ENCODE results near the gene CPNE7. TPM values are rescaled to one million over a fixed set of nuclear protein-coding genes. Genes with fewer than 3 reads are reported as not detected.
A peak's percentile ranks its signal among the peaks of the same experiment; 100 is the strongest.

The CPNE7 gene
- total and polyA plus RNA-seq, 2 of the 13 experiments (the other 11 are each of a cell fraction or from before 2014, with no cell fraction given), result 0.59 TPM; not detected in 1

DNA sequence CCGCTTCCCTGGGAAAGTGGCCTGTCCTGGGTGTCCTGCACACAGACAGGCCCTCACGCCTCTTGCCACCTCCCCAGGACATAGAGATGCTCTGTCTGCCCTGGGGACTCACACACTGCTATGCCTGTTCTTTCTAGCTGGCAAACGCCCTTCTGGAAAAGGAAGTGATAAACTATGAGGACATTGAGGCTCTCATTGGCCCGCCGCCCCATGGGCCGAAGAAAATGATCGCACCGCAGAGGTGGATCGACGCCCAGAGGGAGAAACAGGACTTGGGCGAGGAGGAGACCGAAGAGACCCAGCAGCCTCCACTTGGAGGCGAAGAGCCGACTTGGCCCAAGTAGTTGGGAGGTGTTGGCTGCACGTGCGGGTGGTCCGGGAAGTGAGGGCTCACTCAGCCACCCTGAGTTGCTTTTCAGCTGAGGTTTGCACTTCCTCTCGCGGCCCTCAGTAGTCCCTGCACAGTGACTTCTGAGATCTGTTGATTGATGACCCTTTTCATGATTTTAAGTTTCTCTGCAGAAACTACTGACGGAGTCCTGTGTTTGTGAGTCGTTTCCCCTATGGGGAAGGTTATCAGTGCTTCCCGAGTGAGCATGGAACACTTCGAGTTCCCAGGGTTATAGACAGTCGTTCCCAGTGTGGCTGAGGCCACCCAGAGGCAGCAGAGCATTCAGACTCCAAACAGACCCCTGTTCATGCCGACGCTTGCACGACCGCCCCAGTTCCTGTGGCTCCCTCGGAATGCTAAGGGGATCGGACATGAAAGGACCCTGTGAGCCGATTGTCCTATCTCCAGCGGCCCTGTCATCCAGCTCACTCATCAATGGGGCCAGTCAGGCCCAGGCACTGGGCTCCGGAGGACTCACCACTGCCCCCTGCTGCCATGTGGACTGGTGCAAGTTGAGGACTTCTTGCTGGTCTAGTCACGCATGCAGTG, 18.5 kb upstream of the CPNE7 start (continued):
- TF ChIP-seq, protein P1, sequence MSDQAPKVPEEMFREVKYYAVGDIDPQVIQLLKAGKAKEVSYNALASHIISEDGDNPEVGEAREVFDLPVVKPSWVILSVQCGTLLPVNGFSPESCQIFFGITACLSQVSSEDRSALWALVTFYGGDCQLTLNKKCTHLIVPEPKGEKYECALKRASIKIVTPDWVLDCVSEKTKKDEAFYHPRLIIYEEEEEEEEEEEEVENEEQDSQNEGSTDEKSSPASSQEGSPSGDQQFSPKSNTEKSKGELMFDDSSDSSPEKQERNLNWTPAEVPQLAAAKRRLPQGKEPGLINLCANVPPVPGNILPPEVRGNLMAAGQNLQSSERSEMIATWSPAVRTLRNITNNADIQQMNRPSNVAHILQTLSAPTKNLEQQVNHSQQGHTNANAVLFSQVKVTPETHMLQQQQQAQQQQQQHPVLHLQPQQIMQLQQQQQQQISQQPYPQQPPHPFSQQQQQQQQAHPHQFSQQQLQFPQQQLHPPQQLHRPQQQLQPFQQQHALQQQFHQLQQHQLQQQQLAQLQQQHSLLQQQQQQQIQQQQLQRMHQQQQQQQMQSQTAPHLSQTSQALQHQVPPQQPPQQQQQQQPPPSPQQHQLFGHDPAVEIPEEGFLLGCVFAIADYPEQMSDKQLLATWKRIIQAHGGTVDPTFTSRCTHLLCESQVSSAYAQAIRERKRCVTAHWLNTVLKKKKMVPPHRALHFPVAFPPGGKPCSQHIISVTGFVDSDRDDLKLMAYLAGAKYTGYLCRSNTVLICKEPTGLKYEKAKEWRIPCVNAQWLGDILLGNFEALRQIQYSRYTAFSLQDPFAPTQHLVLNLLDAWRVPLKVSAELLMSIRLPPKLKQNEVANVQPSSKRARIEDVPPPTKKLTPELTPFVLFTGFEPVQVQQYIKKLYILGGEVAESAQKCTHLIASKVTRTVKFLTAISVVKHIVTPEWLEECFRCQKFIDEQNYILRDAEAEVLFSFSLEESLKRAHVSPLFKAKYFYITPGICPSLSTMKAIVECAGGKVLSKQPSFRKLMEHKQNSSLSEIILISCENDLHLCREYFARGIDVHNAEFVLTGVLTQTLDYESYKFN (CRISPR knock-in tag; conservative IDR thresholded peaks at IDR 0.05), result 0 out of 2 replicates have a peak, but pooled peaks have one; percentile 11
- TF ChIP-seq REL (CRISPR knock-in tag; conservative IDR thresholded peaks at IDR 0.05), result 0 out of 2 replicates have a peak, but pooled peaks have one; percentile 45
- peak; percentile 41; the same call in 1 of the 2 replicates for TF ChIP-seq MED1 (CRISPR knock-in tag; IDR thresholded peaks at IDR 0.05)
- no peak for TF ChIP-seq ZNF749 (CRISPR knock-in tag; IDR thresholded peaks at IDR 0.05; ENCODE audit: borderline replicate concordance)
- TF ChIP-seq, protein P2, sequence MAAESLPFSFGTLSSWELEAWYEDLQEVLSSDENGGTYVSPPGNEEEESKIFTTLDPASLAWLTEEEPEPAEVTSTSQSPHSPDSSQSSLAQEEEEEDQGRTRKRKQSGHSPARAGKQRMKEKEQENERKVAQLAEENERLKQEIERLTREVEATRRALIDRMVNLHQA (CRISPR knock-in tag; IDR thresholded peaks at IDR 0.05), result no peak
- TF ChIP-seq SOX13 (IDR thresholded peaks at IDR 0.05), result no peak
- TF ChIP-seq SOX13 (CRISPR knock-in tag; conservative IDR thresholded peaks at IDR 0.05 in 1 of 2, IDR thresholded peaks at IDR 0.05 in 1 of 2), result no peak
- TF ChIP-seq ZNF564 (CRISPR knock-in tag; IDR thresholded peaks at IDR 0.05), result no peak
- peak; percentile 59 for TF ChIP-seq ZFY (CRISPR knock-in tag; IDR thresholded peaks at IDR 0.05)
- no peak for TF ChIP-seq LCORL (IDR thresholded peaks at IDR 0.05)
- peak; percentile 51; the same call in 1 of the 2 replicates for TF ChIP-seq LCORL (CRISPR knock-in tag; IDR thresholded peaks at IDR 0.05)
- TF ChIP-seq RXRB (CRISPR knock-in tag; IDR thresholded peaks at IDR 0.05; ENCODE audit: borderline replicate concordance), result 0 out of 2 replicates have a peak, but pooled peaks have one; percentile 7
- 0 out of 2 replicates have a peak, but pooled peaks have one; percentile 22 for TF ChIP-seq JUND (CRISPR knock-in tag; IDR thresholded peaks at IDR 0.05)
- TF ChIP-seq MTERF4 (CRISPR knock-in tag; IDR thresholded peaks at IDR 0.05), result no peak
- TF ChIP-seq HDAC1 (CRISPR knock-in tag; IDR thresholded peaks at IDR 0.05), result peak; percentile 41; the same call in 1 of the 2 replicates
- TF ChIP-seq, protein P3, sequence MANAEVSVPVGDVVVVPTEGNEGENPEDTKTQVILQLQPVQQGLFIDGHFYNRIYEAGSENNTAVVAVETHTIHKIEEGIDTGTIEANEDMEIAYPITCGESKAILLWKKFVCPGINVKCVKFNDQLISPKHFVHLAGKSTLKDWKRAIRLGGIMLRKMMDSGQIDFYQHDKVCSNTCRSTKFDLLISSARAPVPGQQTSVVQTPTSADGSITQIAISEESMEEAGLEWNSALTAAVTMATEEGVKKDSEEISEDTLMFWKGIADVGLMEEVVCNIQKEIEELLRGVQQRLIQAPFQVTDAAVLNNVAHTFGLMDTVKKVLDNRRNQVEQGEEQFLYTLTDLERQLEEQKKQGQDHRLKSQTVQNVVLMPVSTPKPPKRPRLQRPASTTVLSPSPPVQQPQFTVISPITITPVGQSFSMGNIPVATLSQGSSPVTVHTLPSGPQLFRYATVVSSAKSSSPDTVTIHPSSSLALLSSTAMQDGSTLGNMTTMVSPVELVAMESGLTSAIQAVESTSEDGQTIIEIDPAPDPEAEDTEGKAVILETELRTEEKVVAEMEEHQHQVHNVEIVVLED (CRISPR knock-in tag; IDR thresholded peaks at IDR 0.05; ENCODE audit: borderline replicate concordance), result no peak
- peak; percentile 60; the same call in 1 of the 2 replicates for TF ChIP-seq MIER3 (CRISPR knock-in tag; IDR thresholded peaks at IDR 0.05; ENCODE audit: borderline replicate concordance)
- 0 out of 4 replicates have a peak, but pooled peaks of 1 of the 2 experiments have one; percentile 28 for TF ChIP-seq POLR2A (IDR thresholded peaks at IDR 0.05; ENCODE audit: insufficient read depth in 1 of 2, low read depth in 2 of 2, low read length in 2 of 2)
- TF ChIP-seq GPN1 (CRISPR knock-in tag; IDR thresholded peaks at IDR 0.05; ENCODE audit: borderline replicate concordance), result no peak
- peak; percentile 67 for TF ChIP-seq HOXA9 (CRISPR knock-in tag; IDR thresholded peaks at IDR 0.05; ENCODE audit: borderline replicate concordance)
- TF ChIP-seq TAF1 (CRISPR knock-in tag; IDR thresholded peaks at IDR 0.05), result peak; percentile 29; the same call in 1 of the 2 replicates
- no peak for TF ChIP-seq ZNF468 (CRISPR knock-in tag; IDR thresholded peaks at IDR 0.05)
- TF ChIP-seq NFKB2 (CRISPR knock-in tag; IDR thresholded peaks at IDR 0.05; ENCODE audit: borderline replicate concordance), result peak; percentile 57; the same call in 1 of the 2 replicates

Measured in HepG2 (cell line).